K562 (cell line): ENCODE results near the gene PPARGC1A. TPM values are rescaled to one million over a fixed set of nuclear protein-coding genes. Genes with fewer than 3 reads are reported as not detected.

Experiments
- ATAC-seq: fragments of 200-7000 bp; cut with Tn5 transposase; 3 replicates; pipeline ENCODE4 v1.9.1; 2020; ENCODE audit warnings: moderate library complexity
- BruUV-seq: library from RNA; stranded (reverse); fragments of 400-500 nt; replicated peaks from 2 replicates; lab custom pipeline; 2021; lab: Mats Ljungman, UMichigan
- CTCF ChIA-PET: fragments of 300-600 bp; formaldehyde crosslinking; extraction: SDS; loops from one replicate; lab custom pipeline; 2021; ENCODE audit warnings: low intra/inter-chr PET ratio; lab: Yijun Ruan, JAX
- POLR2A ChIA-PET: fragments of 300-600, 350-650 bp; sonication (Branson Sonifier 250); formaldehyde crosslinking; extraction: SDS; loops from one replicate; lab custom pipeline; 2021; ENCODE audit warnings: antibody characterized with exemption, inconsistent platforms; lab: Yijun Ruan, JAX
- DNase-seq, 4 experiments: peaks; one replicate each; pipeline versions ENCODE4 v3.0.0 to v3.0.0-alpha.2; 2011 to 2018; ENCODE audit warnings: low spot score in 3 of 4, mixed read lengths in 3 of 4; ENCODE audit errors: extremely low read depth in 1 of 4
- FAIRE-seq: peaks from 2 replicates; lab custom pipeline; 2011; peaks lifted over from hg19 to GRCh38; lab: Jason Lieb, UNC
- H2AFZ ChIP-seq: 2 replicates; pipeline ENCODE4 v1.6.0; 2011; ENCODE audit warnings: low read depth, low read length, control low read depth, inconsistent platforms
- H3K27ac ChIP-seq: fragments of 200-600 bp; 3 replicates; pipeline ENCODE4 v1.8.0; 2011; ENCODE audit warnings: low read depth, mild to moderate bottlenecking, control low read depth, inconsistent platforms, low read length, moderate library complexity, mixed read lengths; ENCODE audit errors: extremely low read depth
- H3K27me3 ChIP-seq, 2 experiments: fragments of 300-600 bp in 1 of 2; 2 replicates in 1 of 2; 3 replicates in 1 of 2; pipeline versions ENCODE4 v1.6.0 to v1.8.0; 2011; ENCODE audit warnings: inconsistent platforms in 2 of 2, low read length in 2 of 2, mild to moderate bottlenecking in 1 of 2, mixed read lengths in 1 of 2, moderate library complexity in 1 of 2; ENCODE audit not compliant: control insufficient read depth in 2 of 2, insufficient read depth in 2 of 2
- H3K36me3 ChIP-seq: fragments of 300-600 bp; 3 replicates; pipeline ENCODE4 v1.8.0; 2011; ENCODE audit warnings: mild to moderate bottlenecking, low read length, inconsistent platforms; ENCODE audit not compliant: control insufficient read depth, insufficient read depth
- H3K4me1 ChIP-seq, 2 experiments: fragments of 200-600 bp in 1 of 2; replicated peaks in 1 of 2; 2 replicates in 1 of 2; 3 replicates in 1 of 2; pipeline versions ENCODE4 v1.5.1 to v1.8.0; 2011; ENCODE audit warnings: inconsistent platforms in 2 of 2, low read length in 2 of 2, mild to moderate bottlenecking in 1 of 2, mixed read lengths in 1 of 2, moderate library complexity in 1 of 2; ENCODE audit not compliant: control insufficient read depth in 2 of 2, insufficient read depth in 2 of 2
- H3K4me2 ChIP-seq: 2 replicates; pipeline ENCODE4 v1.6.1; 2011; ENCODE audit warnings: low read length, control low read depth, inconsistent platforms, mixed read lengths; ENCODE audit not compliant: insufficient read depth
- H3K4me3 ChIP-seq: fragments of 200-600 bp; sonication (generic), shearing (Covaris generic); 2 replicates; pipeline ENCODE4 v1.5.1; 2016; ENCODE audit warnings: control low read depth, inconsistent platforms
- H3K79me2 ChIP-seq: fragments of 200-600 bp; 3 replicates; pipeline ENCODE4 v1.8.0; 2011; ENCODE audit warnings: low read length, inconsistent platforms; ENCODE audit not compliant: control insufficient read depth, insufficient read depth
- H3K9ac ChIP-seq, 2 experiments: 2 replicates each; pipeline versions ENCODE4 v1.6.0 to v1.6.1; 2011; ENCODE audit warnings: low read depth in 2 of 2, low read length in 2 of 2, control low read depth in 1 of 2, inconsistent platforms in 1 of 2, mild to moderate bottlenecking in 1 of 2, mixed read lengths in 1 of 2; ENCODE audit not compliant: insufficient read depth in 1 of 2
- H3K9me1 ChIP-seq: one replicate; pipeline ENCODE4 v1.6.0; 2011; ENCODE audit warnings: inconsistent platforms, mild to moderate bottlenecking, low read length, moderate library complexity; ENCODE audit not compliant: control insufficient read depth, insufficient read depth
- H3K9me3 ChIP-seq: replicated peaks from 2 replicates; pipeline ENCODE4 v1.5.1; 2011; ENCODE audit warnings: low read depth, low read length, inconsistent platforms; ENCODE audit not compliant: control insufficient read depth, insufficient read depth
- H4K20me1 ChIP-seq: replicated peaks from 2 replicates; pipeline ENCODE4 v1.6.1; 2011; ENCODE audit warnings: low read length, inconsistent platforms, mixed read lengths; ENCODE audit not compliant: control insufficient read depth, insufficient read depth
- ATF7 ChIP-seq: fragments of 450-650 bp; IDR thresholded peaks from 2 replicates; pipeline ENCODE4 v1.7.1; 2014; ENCODE audit warnings: mild to moderate bottlenecking, moderate library complexity
- FOSL1 ChIP-seq: fragments of 200-800 bp; sonication (Bioruptor generic); conservative IDR thresholded peaks from 2 replicates; pipeline ENCODE4 v1.6.1; 2016; ENCODE audit warnings: missing genetic modification characterization, missing compliant biosample characterization
- NCOA1 ChIP-seq: fragments of 450-650 bp; IDR thresholded peaks from 2 replicates; pipeline ENCODE4 v1.6.1; 2016; ENCODE audit warnings: low read depth
- NFXL1 ChIP-seq: fragments of 450-650 bp; formaldehyde crosslinking; IDR thresholded peaks from 2 replicates; pipeline ENCODE4 v1.4.0; 2021; ENCODE audit warnings: mild to moderate bottlenecking
- NR2C1 ChIP-seq, 2 experiments: fragments of 450-650 bp; IDR thresholded peaks; 2 replicates each; pipeline ENCODE4 v1.6.1; 2017; ENCODE audit warnings: mild to moderate bottlenecking in 2 of 2, antibody characterized with exemption in 1 of 2, inconsistent platforms in 1 of 2, missing compliant biosample characterization in 1 of 2, missing genetic modification characterization in 1 of 2
- RCOR1 ChIP-seq, 2 experiments: IDR thresholded peaks; 2 replicates each; pipeline ENCODE4 v1.6.1; 2012; ENCODE audit warnings: low read depth in 2 of 2, low read length in 2 of 2, borderline replicate concordance in 1 of 2, improper control_type of control experiment in 1 of 2
- TAF7 ChIP-seq: fragments of 450-650 bp; IDR thresholded peaks from 2 replicates; pipeline ENCODE4 v1.6.1; 2016; ENCODE audit warnings: missing genetic modification characterization, missing compliant biosample characterization
- TARDBP ChIP-seq: fragments of 450-650 bp; IDR thresholded peaks from 2 replicates; pipeline ENCODE4 v1.6.1; 2016
- TGIF2 ChIP-seq: sonication (generic); formaldehyde crosslinking; IDR thresholded peaks from 2 replicates; pipeline ENCODE4 v1.8.1; 2022; ENCODE audit warnings: mild to moderate bottlenecking, missing genetic modification reagents, moderate library complexity
- ZBTB8A ChIP-seq: fragments of 450-650 bp; IDR thresholded peaks from 2 replicates; pipeline ENCODE4 v1.6.1; 2018; ENCODE audit warnings: mild to moderate bottlenecking, moderate library complexity; ENCODE audit not compliant: partially characterized antibody
- ZNF143 ChIP-seq: sonication (generic); formaldehyde crosslinking; IDR thresholded peaks from 2 replicates; pipeline ENCODE4 v1.9.0; 2022; ENCODE audit warnings: mild to moderate bottlenecking, missing genetic modification reagents
- ZNF57 ChIP-seq: fragments of 450-650 bp; formaldehyde crosslinking; IDR thresholded peaks from 2 replicates; pipeline ENCODE4 v1.4.0; 2020; ENCODE audit warnings: mild to moderate bottlenecking, moderate library complexity
- ZNF696 ChIP-seq: fragments of 250-450 bp; sonication (Bioruptor Pico); conservative IDR thresholded peaks from 2 replicates; pipeline ENCODE4 v1.4.0; 2020; ENCODE audit warnings: mild to moderate bottlenecking, moderate library complexity
- WGBS: fragments of 100-300 bp; shearing (Covaris generic); methylation state at CpG from one replicate; pipeline ENCODE4 v1.1.6; 2016; ENCODE audit warnings: low coverage, mixed read lengths; ENCODE audit not compliant: insufficient coverage; ENCODE audit errors: missing lambda C conversion rate; 5-methylcytosine and 5-hydroxymethylcytosine counted together
- in situ Hi-C: fragments of 300-500 bp; cut with MboI; formaldehyde crosslinking; loops from 4 replicates; pipeline ENCODE4 v1.15.0; 2018; ENCODE audit warnings: inconsistent platforms, mixed read lengths
- intact Hi-C: fragments of 100-400 bp; cut with micrococcal nuclease; formaldehyde crosslinking; loops from 2 replicates; pipeline ENCODE4 v1.14.2; 2022
- polyA plus RNA-seq, 8 experiments: library from polyadenylated mRNA; depleted of rRNA in 4 of 8; stranded (reverse) in 5 of 8; unstranded in 3 of 8; fragments of >200 nt; fragmentation: Nextera tagmentation in 2 of 8; fragmentation: Illumina TruSeq in 1 of 8; extraction: Ambion mirVana in 2 of 8; extraction: Trizol in 1 of 8; gene quantifications; 2 replicates each; pipeline versions ENCODE4 v1.2.1 to v1.2.3, GENCODE V29; 2011 to 2014; ENCODE audit warnings: inconsistent platforms in 1 of 8, missing spikeins in 1 of 8
- total RNA-seq, 7 experiments: library from RNA; depleted of rRNA in 6 of 7; stranded (reverse); fragments of >200 nt in 6 of 7; fragmentation: Illumina TruSeq in 2 of 7; extraction: Trizol in 2 of 7; gene quantifications; 2 replicates each; pipeline versions ENCODE4 v1.2.1 to v1.2.3, GENCODE V29; 2011 to 2021; ENCODE audit warnings: low replicate concordance in 1 of 7
- TF ChIP-seq, protein P1 (sequence below): sonication (generic); formaldehyde crosslinking; IDR thresholded peaks from 2 replicates; pipeline ENCODE4 v1.8.0; 2022; ENCODE audit warnings: mild to moderate bottlenecking, missing genetic modification reagents
- TF ChIP-seq, protein P2 (sequence below), 2 experiments: IDR thresholded peaks; 2 replicates each; pipeline ENCODE4 v1.6.1; 2011; ENCODE audit warnings: borderline replicate concordance in 1 of 2, control low read depth in 1 of 2, low read depth in 1 of 2, low read length in 1 of 2, mild to moderate bottlenecking in 1 of 2, mixed read lengths in 1 of 2, moderate library complexity in 1 of 2; ENCODE audit not compliant: insufficient read depth in 1 of 2, insufficient read length in 1 of 2, poor library complexity in 1 of 2, severe bottlenecking in 1 of 2; ENCODE audit errors: extremely low read depth in 1 of 2
- TF ChIP-seq, protein P3 (sequence below): fragments of 250-450 bp; sonication (Bioruptor Pico); IDR thresholded peaks from 2 replicates; pipeline ENCODE4 v1.9.0; 2021; ENCODE audit warnings: mild to moderate bottlenecking, inconsistent platforms
- TF ChIP-seq, protein P4 (sequence below): sonication (generic); formaldehyde crosslinking; IDR thresholded peaks from 2 replicates; pipeline ENCODE4 v1.8.0; 2022; ENCODE audit warnings: mild to moderate bottlenecking, missing genetic modification reagents

PPARGC1A gene
- total and polyA plus RNA-seq, 9 of the 15 experiments (the other 6 are each of a cell fraction or from before 2014, with no cell fraction given) = 0.02 TPM; not detected in 8

DNA sequence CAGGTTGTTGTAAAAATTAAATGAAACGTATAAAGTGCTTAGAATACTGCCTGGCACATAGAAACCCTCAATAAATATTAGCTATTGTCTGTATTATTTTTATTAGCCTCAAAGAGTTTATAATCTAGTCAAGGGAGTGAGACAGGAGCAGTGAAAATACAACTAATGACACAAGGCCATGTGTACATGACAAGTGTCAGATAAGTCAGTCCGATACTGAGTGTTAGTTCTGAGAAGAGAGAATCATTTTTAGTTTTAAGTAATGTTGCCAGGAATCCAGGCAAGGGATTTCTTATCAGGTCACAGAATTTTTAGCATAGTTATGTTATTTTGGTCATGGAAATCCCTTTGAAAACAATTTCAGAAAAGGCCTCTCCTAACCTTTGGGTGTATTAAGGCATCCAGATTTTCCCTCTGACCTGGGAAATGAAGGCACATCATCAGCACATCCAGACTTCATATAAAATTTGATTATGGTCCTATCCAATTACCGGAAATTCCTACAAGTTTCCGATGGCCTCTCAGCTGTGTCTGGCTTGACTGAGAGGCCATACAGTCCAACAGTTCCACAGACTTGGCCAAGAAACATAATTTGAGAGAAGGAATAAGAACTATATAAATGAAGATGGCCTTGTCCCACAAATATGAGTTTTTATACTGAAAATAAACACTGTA, 35.7 kb downstream of the PPARGC1A start:
- no peak overlapping the region for H3K4me2 ChIP-seq
- WGBS = 3% methylated on average over 4 of the region's 4 CpGs
- in situ Hi-C loops (no loop called here), intact Hi-C loops (no loop called here)
- H3K9me3 ChIP-seq = no peaks in the 10 kb centered on the region
- no peaks in the 10 kb centered on the region for H4K20me1 ChIP-seq
- H3K36me3 ChIP-seq = no peaks in the 10 kb centered on the region
- no peak overlapping the region for H3K4me3 ChIP-seq
- H3K79me2 ChIP-seq = no peaks in the 10 kb centered on the region
- no peaks in the 10 kb centered on the region for H3K27me3 ChIP-seq
- ChIA-PET CTCF (no interaction called here), POLR2A (no interaction called here)
- H3K9ac ChIP-seq = no peak overlapping the region
- no peaks in the 10 kb centered on the region for H3K4me1 ChIP-seq
- ATAC-seq (no peak), FAIRE-seq (no peak), DNase-seq (no peak)
- BruUV-seq = no TSS peak
- no peak overlapping the region for H2AFZ ChIP-seq
- no peak overlapping the region for H3K27ac ChIP-seq
- no peaks in the 10 kb centered on the region for H3K9me1 ChIP-seq
- TF ChIP-seq, protein P1, sequence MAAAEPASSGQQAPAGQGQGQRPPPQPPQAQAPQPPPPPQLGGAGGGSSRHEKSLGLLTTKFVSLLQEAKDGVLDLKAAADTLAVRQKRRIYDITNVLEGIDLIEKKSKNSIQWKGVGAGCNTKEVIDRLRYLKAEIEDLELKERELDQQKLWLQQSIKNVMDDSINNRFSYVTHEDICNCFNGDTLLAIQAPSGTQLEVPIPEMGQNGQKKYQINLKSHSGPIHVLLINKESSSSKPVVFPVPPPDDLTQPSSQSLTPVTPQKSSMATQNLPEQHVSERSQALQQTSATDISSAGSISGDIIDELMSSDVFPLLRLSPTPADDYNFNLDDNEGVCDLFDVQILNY (CRISPR knock-in tag) = no peak
- TF ChIP-seq ZBTB8A (no peak), NR2C1 (IDR thresholded peaks at IDR 0.05) (no peak), NR2C1 (tag; IDR thresholded peaks at IDR 0.05) (no peak), TARDBP (no peak), RCOR1 (IDR thresholded peaks at IDR 0.05; ENCODE audit: borderline replicate concordance in 1 of 2, low read depth in 2 of 2, low read length in 2 of 2) (no peak), NCOA1 (no peak), ZNF143 (CRISPR knock-in tag) (no peak), ATF7 (no peak), NFXL1 (CRISPR knock-in tag) (no peak), TGIF2 (no peak), ZNF696 (CRISPR knock-in tag) (no peak), FOSL1 (no peak), ZNF57 (no peak), TAF7 (tag) (no peak)
- TF ChIP-seq, protein P2, sequence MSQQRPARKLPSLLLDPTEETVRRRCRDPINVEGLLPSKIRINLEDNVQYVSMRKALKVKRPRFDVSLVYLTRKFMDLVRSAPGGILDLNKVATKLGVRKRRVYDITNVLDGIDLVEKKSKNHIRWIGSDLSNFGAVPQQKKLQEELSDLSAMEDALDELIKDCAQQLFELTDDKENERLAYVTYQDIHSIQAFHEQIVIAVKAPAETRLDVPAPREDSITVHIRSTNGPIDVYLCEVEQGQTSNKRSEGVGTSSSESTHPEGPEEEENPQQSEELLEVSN (IDR thresholded peaks at IDR 0.05; ENCODE audit: borderline replicate concordance in 1 of 2, extremely low read depth in 1 of 2, insufficient read depth in 1 of 2, insufficient read length in 1 of 2, low read depth in 1 of 2, low read length in 1 of 2, poor library complexity in 1 of 2, severe bottlenecking in 1 of 2) = no peak
- TF ChIP-seq, protein P3, sequence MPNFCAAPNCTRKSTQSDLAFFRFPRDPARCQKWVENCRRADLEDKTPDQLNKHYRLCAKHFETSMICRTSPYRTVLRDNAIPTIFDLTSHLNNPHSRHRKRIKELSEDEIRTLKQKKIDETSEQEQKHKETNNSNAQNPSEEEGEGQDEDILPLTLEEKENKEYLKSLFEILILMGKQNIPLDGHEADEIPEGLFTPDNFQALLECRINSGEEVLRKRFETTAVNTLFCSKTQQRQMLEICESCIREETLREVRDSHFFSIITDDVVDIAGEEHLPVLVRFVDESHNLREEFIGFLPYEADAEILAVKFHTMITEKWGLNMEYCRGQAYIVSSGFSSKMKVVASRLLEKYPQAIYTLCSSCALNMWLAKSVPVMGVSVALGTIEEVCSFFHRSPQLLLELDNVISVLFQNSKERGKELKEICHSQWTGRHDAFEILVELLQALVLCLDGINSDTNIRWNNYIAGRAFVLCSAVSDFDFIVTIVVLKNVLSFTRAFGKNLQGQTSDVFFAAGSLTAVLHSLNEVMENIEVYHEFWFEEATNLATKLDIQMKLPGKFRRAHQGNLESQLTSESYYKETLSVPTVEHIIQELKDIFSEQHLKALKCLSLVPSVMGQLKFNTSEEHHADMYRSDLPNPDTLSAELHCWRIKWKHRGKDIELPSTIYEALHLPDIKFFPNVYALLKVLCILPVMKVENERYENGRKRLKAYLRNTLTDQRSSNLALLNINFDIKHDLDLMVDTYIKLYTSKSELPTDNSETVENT = no peak
- TF ChIP-seq, protein P4, sequence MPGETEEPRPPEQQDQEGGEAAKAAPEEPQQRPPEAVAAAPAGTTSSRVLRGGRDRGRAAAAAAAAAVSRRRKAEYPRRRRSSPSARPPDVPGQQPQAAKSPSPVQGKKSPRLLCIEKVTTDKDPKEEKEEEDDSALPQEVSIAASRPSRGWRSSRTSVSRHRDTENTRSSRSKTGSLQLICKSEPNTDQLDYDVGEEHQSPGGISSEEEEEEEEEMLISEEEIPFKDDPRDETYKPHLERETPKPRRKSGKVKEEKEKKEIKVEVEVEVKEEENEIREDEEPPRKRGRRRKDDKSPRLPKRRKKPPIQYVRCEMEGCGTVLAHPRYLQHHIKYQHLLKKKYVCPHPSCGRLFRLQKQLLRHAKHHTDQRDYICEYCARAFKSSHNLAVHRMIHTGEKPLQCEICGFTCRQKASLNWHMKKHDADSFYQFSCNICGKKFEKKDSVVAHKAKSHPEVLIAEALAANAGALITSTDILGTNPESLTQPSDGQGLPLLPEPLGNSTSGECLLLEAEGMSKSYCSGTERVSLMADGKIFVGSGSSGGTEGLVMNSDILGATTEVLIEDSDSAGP (CRISPR knock-in tag) = no peak
